Esophagus muscularis mucosa (tissue), 4 donors: ENCODE measurements around the gene SRGAP3. TPM values are rescaled to one million over a fixed set of nuclear protein-coding genes. Genes with fewer than 3 reads are reported as not detected.
"Not testable (repeated sequence)": the region's sequence is repeated elsewhere in the genome, so short reads cannot be mapped to it uniquely, and the experiment has no call there.

Source experiments
- DNase-seq: peaks from one replicate; pipeline ENCODE4 v3.0.0-alpha.2; 2017; ENCODE audit errors: extremely low spot score
- H3K27ac ChIP-seq, 4 donors: fragments of 200-600 bp; sonication (generic); replicated peaks in 1 of 4; 1 replicate in 3 of 4; 2 replicates in 1 of 4; pipeline ENCODE4 v1.5.1; 2016 to 2019; ENCODE audit warnings: mild to moderate bottlenecking in 1 of 4
- H3K27me3 ChIP-seq, 4 donors: fragments of 200-600 bp; sonication (generic); one replicate each; pipeline versions ENCODE4 v1.5.1 to v1.6.0; 2016 to 2019
- H3K36me3 ChIP-seq, 4 donors: fragments of 200-600 bp; sonication (generic); one replicate each; pipeline ENCODE4 v1.5.1; 2016 to 2019
- H3K4me1 ChIP-seq, 4 donors: fragments of 200-600 bp; sonication (generic); one replicate each; pipeline ENCODE4 v1.5.1; 2016 to 2019
- H3K4me3 ChIP-seq, 4 donors: fragments of 200-600 bp; sonication (generic); 1 replicate in 2 of 4; 2 replicates in 2 of 4; pipeline ENCODE4 v1.5.1; 2016 to 2019; ENCODE audit warnings: mild to moderate bottlenecking in 4 of 4, moderate library complexity in 1 of 4
- H3K9me3 ChIP-seq, 4 donors: fragments of 200-600 bp; sonication (generic); 1 replicate in 3 of 4; 2 replicates in 1 of 4; pipeline ENCODE4 v1.5.1; 2016 to 2019
- EP300 ChIP-seq: sonication (generic); formaldehyde crosslinking; IDR thresholded peaks from one replicate; pipeline ENCODE4 v1.6.1; 2017; ENCODE audit warnings: antibody characterized with exemption
- POLR2A ChIP-seq: fragments of 450-650 bp; IDR thresholded peaks from one replicate; pipeline ENCODE4 v1.6.1; 2017; ENCODE audit warnings: antibody characterized with exemption, moderate library complexity, mild to moderate bottlenecking, low read depth
- POLR2AphosphoS5 ChIP-seq, 2 donors: sonication (generic); formaldehyde crosslinking; IDR thresholded peaks; one replicate each; pipeline ENCODE4 v1.6.1; 2017; ENCODE audit warnings: antibody characterized with exemption in 2 of 2
- WGBS: methylation state at CpG from one replicate; pipeline ENCODE4 v1.1.5; 2018; 5-methylcytosine and 5-hydroxymethylcytosine counted together
- intact Hi-C: fragments of 100-400 bp; cut with DNase I; formaldehyde crosslinking; loops from one replicate; pipeline ENCODE4 v1.15.1; 2023
- total RNA-seq, 4 donors: library from RNA; depleted of rRNA; stranded (reverse); fragments of >200 nt; gene quantifications; one replicate each; pipeline versions ENCODE4 v1.1.0 to v1.2.1, GENCODE V29; 2016
- TF ChIP-seq, protein P1 (sequence below), 3 experiments: fragments of 200-600 bp in 2 of 3; fragments of 450-650 bp in 1 of 3; sonication (generic) in 2 of 3; IDR thresholded peaks; one replicate each; pipeline ENCODE4 v1.5.1; 2017 to 2019; ENCODE audit warnings: antibody characterized with exemption in 3 of 3, mild to moderate bottlenecking in 2 of 3, moderate library complexity in 1 of 3

SRGAP3 gene
- 1 to 10 TPM; 2.4 to 8.6 (median 3.1) TPM for total RNA-seq

DNA sequence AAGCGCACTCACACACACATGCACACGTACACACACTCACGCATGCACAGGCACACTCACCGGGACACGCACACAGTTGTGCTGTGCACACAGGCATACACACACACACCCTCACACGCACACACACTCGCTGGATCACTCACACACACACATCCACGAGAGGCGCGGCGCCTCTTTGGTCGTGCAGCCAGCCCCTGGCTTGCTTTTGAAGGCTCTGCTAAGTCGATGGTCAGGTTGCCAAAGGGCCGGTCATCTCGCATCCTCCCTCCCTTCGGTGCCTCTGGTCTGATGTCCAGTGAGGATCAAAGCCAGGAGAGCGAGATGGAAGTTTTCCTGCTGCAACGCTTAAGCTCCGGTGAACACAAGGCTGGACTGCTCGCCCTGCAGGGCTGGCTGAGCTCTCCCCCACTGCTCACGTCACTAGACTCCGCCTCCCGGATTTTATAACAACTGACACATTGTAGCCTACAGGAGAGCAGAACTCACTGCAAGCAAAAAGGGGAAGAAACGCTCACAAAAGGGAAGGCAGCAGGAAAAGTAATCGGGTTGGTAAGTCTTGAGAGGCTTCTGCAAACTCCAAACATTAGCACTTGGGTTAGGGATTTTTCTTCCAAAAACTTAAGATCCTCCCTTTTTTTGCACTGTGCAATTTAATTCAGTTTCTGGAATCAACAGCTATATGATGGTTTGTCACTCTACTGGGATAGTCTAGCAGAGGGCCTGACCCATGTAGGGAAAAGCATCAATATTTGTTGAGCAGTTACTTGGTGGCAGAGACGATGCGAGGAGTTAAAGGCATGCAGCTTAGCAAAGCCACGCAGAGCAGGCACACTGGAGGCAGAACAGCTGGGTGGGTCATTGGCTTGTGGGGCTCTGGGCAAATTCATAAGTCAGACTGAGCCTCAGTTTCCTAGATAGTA lies at the start of gene SRGAP3:
TSS of gene SRGAP3 (minus strand) at position 374 of the 920 bp plus-strand sequence. CDS start 695 bp downstream, outside the sequence.
- Histone ChIP-seq H3K4me1 (peaks cover 18 to 28% (median 25%) of the 10 kb centered on the region in 4 donors), H3K4me3 (peak within 1 kb of the TSS; percentile 50 to 66 (median 56)), H3K27ac (peak within 1 kb of the TSS; percentile 13 to 59 (median 30)), H3K9me3 (no peaks in the 10 kb centered on the region), H3K36me3 (no peaks in the 10 kb centered on the region), H3K27me3 (no peaks in the 10 kb centered on the region)
- DNase-seq, result peak; percentile 95
- intact Hi-C loops, result no loop called here
- TF ChIP-seq POLR2AphosphoS5 (IDR thresholded peaks at IDR 0.05), result peak; percentile 58 to 64
- no peak for TF ChIP-seq POLR2A
- TF ChIP-seq EP300, result no peak
- TF ChIP-seq, protein P1, sequence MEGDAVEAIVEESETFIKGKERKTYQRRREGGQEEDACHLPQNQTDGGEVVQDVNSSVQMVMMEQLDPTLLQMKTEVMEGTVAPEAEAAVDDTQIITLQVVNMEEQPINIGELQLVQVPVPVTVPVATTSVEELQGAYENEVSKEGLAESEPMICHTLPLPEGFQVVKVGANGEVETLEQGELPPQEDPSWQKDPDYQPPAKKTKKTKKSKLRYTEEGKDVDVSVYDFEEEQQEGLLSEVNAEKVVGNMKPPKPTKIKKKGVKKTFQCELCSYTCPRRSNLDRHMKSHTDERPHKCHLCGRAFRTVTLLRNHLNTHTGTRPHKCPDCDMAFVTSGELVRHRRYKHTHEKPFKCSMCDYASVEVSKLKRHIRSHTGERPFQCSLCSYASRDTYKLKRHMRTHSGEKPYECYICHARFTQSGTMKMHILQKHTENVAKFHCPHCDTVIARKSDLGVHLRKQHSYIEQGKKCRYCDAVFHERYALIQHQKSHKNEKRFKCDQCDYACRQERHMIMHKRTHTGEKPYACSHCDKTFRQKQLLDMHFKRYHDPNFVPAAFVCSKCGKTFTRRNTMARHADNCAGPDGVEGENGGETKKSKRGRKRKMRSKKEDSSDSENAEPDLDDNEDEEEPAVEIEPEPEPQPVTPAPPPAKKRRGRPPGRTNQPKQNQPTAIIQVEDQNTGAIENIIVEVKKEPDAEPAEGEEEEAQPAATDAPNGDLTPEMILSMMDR (IDR thresholded peaks at IDR 0.05), result peak; percentile 19 to 53 (median 45)
- WGBS, result 4% methylated on average over 27 of the region's 28 CpGs

DNA sequence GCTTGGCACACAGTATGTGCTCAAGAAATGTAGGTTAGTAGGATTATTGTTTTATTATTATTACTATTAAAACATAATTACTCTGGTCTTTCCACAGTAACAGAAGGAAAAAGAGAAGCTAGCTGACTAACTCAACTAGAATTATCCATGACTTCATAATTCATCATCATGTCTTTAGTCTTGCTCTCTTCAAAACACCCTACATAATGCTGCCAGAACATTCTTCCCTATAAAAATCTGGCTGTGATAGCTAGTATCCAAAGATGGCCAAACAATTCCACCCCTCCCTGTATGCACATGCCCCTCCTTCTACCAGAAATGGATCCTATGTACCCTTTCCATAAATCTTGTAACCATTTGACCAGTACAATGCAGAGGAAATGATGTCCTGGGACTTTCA lies 48.8 kb upstream of the SRGAP3 start:
- peaks cover 5 to 8% (median 7%) of the 10 kb centered on the region in 4 donors for H3K4me1 ChIP-seq
- no peak overlapping the region for H3K4me3 ChIP-seq
- H3K27me3 ChIP-seq, result no peaks in the 10 kb centered on the region
- H3K36me3 ChIP-seq, result no peaks in the 10 kb centered on the region
- intact Hi-C loops, result no loop called here
- H3K27ac ChIP-seq, result no peak overlapping the region
- H3K9me3 ChIP-seq, result no peaks in the 10 kb centered on the region
- DNase-seq, result no peak
- no peak for TF ChIP-seq EP300
- TF ChIP-seq POLR2AphosphoS5 (IDR thresholded peaks at IDR 0.05), result no peak
- no peak for TF ChIP-seq POLR2A
- TF ChIP-seq, protein P1 (IDR thresholded peaks at IDR 0.05), result no peak

DNA sequence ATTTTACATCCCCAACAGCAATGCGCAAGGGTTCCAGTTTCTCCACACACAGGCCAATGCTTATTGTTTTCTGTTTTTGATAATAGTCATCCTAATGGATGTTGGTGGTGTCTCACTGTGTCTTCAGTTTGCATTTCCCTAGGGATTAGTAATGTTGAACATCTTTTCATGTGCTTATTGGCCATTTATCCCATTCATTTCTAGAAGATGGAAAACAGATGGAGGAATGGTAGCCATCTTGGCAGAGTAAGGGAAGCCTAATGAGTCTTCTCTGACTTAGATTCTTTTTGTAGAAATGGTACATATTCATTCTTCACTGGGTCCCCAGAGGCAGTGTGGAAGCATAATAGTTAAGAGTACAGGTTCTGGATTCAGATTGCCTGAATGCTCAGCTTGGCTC lies 46.8 kb upstream of the SRGAP3 start:
- Histone ChIP-seq H3K36me3 (no peaks in the 10 kb centered on the region), H3K4me3 (no peak overlapping the region), H3K4me1 (no peaks in the 10 kb centered on the region), H3K27ac (no peak overlapping the region), H3K27me3 (no peaks in the 10 kb centered on the region), H3K9me3 (no peaks in the 10 kb centered on the region)
- 96% methylated on average over 1 of the region's 1 CpG for WGBS
- DNase-seq, result no peak
- intact Hi-C loops, result no loop called here
- TF ChIP-seq POLR2AphosphoS5 (IDR thresholded peaks at IDR 0.05) (no peak), POLR2A (no peak), EP300 (no peak)
- TF ChIP-seq, protein P1 (IDR thresholded peaks at IDR 0.05), result no peak

DNA sequence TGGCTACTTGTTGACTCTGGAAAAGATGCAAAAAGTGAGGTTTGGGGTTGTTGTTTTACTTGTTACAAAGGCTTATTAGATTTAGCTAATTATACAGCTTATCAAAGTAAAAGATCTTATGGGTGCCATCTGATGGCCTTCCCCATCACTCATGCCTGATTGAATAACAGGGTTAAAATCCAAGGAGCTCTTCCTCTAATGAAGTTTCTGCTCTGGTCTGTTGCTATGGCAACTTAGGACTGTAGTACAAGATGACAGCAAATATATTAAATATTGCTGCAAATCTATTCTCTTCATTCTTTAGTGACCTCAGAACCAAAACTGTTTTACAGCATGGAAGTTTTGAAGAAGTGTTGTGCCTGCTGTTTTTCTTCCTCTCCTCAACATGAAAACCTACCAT lies 45.6 kb upstream of the SRGAP3 start:
- H3K9me3 ChIP-seq, result no peaks in the 10 kb centered on the region
- no peaks in the 10 kb centered on the region for H3K36me3 ChIP-seq
- H3K4me1 ChIP-seq, result no peaks in the 10 kb centered on the region
- no peak overlapping the region for H3K27ac ChIP-seq
- intact Hi-C loops, result no loop called here
- no peaks in the 10 kb centered on the region for H3K27me3 ChIP-seq
- TF ChIP-seq, protein P1 (IDR thresholded peaks at IDR 0.05), result no peak
- TF ChIP-seq POLR2AphosphoS5 (IDR thresholded peaks at IDR 0.05) (no peak), EP300 (no peak), POLR2A (no peak)
- DNase-seq, result no peak
- H3K4me3 ChIP-seq, result no peak overlapping the region

DNA sequence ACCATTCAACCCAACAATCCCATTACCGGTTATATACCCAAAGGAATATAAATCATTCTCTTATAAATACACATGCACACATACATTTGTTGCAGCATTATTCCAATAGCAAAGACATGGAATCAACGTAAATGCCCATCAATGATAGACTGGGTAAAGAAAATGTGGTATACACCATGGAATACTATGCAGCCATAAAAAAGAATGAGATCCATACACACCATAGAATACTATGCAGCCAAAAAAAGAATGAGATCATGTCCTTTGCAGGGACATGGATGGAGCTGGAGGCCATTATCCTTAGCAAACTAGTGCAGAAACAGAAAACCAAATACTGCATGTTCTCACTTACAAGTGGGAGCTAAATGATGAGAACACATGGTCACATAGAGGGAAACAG lies 44.5 kb upstream of the SRGAP3 start:
- DNase-seq, H3K4me3 ChIP-seq, H3K36me3 ChIP-seq, intact Hi-C loops, H3K27ac ChIP-seq, H3K27me3 ChIP-seq, H3K4me1 ChIP-seq, H3K9me3 ChIP-seq: not testable (repeated sequence)
- WGBS, result 96% methylated on average over 2 of the region's 2 CpGs
